ENCODE measurements around the gene GART. TPM values are rescaled to one million over a fixed set of nuclear protein-coding genes. Genes with fewer than 3 reads are reported as not detected.

GART gene
- total RNA-seq, 1 experiment from 2014 or later: 132 TPM

DNA sequence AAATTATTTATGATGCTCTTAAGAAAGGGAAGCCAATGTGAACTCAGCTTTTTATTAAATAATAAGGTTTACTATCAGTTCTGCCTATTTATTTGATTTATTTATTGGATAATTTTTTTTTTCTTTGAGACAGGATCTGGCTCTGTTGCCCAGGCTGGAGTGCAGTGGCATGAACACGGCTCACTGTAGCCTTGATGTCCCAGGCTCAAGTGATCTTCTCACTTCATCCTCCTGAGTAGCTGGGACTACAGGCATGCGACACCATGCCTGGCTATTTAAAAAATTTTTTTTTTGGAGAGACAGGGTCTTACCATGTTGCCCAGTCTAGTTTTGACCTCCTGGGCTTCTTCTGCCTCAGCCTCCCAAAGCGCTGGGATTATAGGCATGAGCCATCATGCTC lies 29.4 kb downstream of the GART start:
- ATAC-seq (no peak), DNase-seq (ENCODE audit: low read depth, low spot score) (no peak)
- TF ChIP-seq, protein P1, sequence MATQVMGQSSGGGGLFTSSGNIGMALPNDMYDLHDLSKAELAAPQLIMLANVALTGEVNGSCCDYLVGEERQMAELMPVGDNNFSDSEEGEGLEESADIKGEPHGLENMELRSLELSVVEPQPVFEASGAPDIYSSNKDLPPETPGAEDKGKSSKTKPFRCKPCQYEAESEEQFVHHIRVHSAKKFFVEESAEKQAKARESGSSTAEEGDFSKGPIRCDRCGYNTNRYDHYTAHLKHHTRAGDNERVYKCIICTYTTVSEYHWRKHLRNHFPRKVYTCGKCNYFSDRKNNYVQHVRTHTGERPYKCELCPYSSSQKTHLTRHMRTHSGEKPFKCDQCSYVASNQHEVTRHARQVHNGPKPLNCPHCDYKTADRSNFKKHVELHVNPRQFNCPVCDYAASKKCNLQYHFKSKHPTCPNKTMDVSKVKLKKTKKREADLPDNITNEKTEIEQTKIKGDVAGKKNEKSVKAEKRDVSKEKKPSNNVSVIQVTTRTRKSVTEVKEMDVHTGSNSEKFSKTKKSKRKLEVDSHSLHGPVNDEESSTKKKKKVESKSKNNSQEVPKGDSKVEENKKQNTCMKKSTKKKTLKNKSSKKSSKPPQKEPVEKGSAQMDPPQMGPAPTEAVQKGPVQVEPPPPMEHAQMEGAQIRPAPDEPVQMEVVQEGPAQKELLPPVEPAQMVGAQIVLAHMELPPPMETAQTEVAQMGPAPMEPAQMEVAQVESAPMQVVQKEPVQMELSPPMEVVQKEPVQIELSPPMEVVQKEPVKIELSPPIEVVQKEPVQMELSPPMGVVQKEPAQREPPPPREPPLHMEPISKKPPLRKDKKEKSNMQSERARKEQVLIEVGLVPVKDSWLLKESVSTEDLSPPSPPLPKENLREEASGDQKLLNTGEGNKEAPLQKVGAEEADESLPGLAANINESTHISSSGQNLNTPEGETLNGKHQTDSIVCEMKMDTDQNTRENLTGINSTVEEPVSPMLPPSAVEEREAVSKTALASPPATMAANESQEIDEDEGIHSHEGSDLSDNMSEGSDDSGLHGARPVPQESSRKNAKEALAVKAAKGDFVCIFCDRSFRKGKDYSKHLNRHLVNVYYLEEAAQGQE (IDR thresholded peaks at IDR 0.05; ENCODE audit: insufficient read depth in 1 of 2, low read depth in 2 of 2, low read length in 1 of 2): no peak
- no peak for TF ChIP-seq TCF7L2 (IDR thresholded peaks at IDR 0.05; ENCODE audit: low read depth, low read length)
- TF ChIP-seq SIN3A (IDR thresholded peaks at IDR 0.05; ENCODE audit: borderline replicate concordance, insufficient read depth, low read depth, low read length): no peak
- no peak for TF ChIP-seq POLR2AphosphoS5 (IDR thresholded peaks at IDR 0.05; ENCODE audit: low read depth, low read length)
- TF ChIP-seq, protein P2, sequence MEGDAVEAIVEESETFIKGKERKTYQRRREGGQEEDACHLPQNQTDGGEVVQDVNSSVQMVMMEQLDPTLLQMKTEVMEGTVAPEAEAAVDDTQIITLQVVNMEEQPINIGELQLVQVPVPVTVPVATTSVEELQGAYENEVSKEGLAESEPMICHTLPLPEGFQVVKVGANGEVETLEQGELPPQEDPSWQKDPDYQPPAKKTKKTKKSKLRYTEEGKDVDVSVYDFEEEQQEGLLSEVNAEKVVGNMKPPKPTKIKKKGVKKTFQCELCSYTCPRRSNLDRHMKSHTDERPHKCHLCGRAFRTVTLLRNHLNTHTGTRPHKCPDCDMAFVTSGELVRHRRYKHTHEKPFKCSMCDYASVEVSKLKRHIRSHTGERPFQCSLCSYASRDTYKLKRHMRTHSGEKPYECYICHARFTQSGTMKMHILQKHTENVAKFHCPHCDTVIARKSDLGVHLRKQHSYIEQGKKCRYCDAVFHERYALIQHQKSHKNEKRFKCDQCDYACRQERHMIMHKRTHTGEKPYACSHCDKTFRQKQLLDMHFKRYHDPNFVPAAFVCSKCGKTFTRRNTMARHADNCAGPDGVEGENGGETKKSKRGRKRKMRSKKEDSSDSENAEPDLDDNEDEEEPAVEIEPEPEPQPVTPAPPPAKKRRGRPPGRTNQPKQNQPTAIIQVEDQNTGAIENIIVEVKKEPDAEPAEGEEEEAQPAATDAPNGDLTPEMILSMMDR (IDR thresholded peaks at IDR 0.05): no peak
- CTCF ChIA-PET: no interaction called here
- Histone ChIP-seq H3K27ac (ENCODE audit: low read length) (no peak overlapping the region), H3K9me3 (ENCODE audit: control insufficient read depth, insufficient read depth, low read depth, low read length) (no peaks in the 10 kb centered on the region), H3K4me1 (ENCODE audit: control insufficient read depth, insufficient read depth, low read length) (no peaks in the 10 kb centered on the region), H3K36me3 (ENCODE audit: control insufficient read depth, insufficient read depth, low read length) (peaks cover 24% of the 10 kb centered on the region), H3K27me3 (ENCODE audit: control insufficient read depth, insufficient read depth, low read length) (no peaks in the 10 kb centered on the region), H3K4me3 (ENCODE audit: low read depth in 2 of 2, low read length in 2 of 2) (no peak overlapping the region)
- intact Hi-C loops (cut with micrococcal nuclease; ENCODE audit: unreplicated experiment) (no loop called here), in situ Hi-C loops (cut with HindIII; ENCODE audit: low pct_unique_long_range_greater_than_20kb, low sequenced_read_pairs) (no loop called here)
- BruUV-seq (replicated peaks): no TSS peak
- POLR2A ChIA-PET: no interaction called here

DNA sequence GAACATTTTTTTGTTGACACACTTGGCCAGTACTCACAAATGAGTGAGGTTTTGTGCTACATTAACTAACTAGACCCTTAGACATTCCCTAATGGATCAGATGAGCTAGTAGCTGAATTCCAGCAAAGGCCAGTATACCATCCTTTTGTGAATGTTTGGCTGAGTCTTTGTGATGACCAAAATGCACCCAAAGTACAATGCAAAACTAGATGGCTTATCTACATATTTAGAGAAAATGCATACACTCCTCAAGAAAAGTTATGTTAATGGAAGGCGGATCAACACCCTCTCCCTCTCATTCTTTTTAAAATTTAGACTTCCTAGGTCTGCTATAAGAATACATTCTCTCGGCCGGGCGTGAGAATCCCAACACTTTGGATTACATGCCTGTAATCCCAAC lies 30.3 kb downstream of the GART start:
- intact Hi-C loops (cut with micrococcal nuclease; ENCODE audit: unreplicated experiment): no loop called here
- H3K27ac ChIP-seq (ENCODE audit: low read length): no peak overlapping the region
- ChIA-PET CTCF (no interaction called here), POLR2A (no interaction called here)
- no peak overlapping the region for H3K4me3 ChIP-seq (ENCODE audit: low read depth in 2 of 2, low read length in 2 of 2)
- no peaks in the 10 kb centered on the region for H3K27me3 ChIP-seq (ENCODE audit: control insufficient read depth, insufficient read depth, low read length)
- ATAC-seq: no peak
- H3K9me3 ChIP-seq (ENCODE audit: control insufficient read depth, insufficient read depth, low read depth, low read length): no peaks in the 10 kb centered on the region
- H3K36me3 ChIP-seq (ENCODE audit: control insufficient read depth, insufficient read depth, low read length): peaks cover 17% of the 10 kb centered on the region
- TF ChIP-seq TCF7L2 (IDR thresholded peaks at IDR 0.05; ENCODE audit: low read depth, low read length): no peak
- TF ChIP-seq SIN3A (IDR thresholded peaks at IDR 0.05; ENCODE audit: borderline replicate concordance, insufficient read depth, low read depth, low read length): no peak
- TF ChIP-seq, protein P2 (IDR thresholded peaks at IDR 0.05): no peak
- TF ChIP-seq, protein P1 (IDR thresholded peaks at IDR 0.05; ENCODE audit: insufficient read depth in 1 of 2, low read depth in 2 of 2, low read length in 1 of 2): no peak
- TF ChIP-seq POLR2AphosphoS5 (IDR thresholded peaks at IDR 0.05; ENCODE audit: low read depth, low read length): no peak
- in situ Hi-C loops (cut with HindIII; ENCODE audit: low pct_unique_long_range_greater_than_20kb, low sequenced_read_pairs): no loop called here
- BruUV-seq (replicated peaks): no TSS peak
- H3K4me1 ChIP-seq (ENCODE audit: control insufficient read depth, insufficient read depth, low read length): no peaks in the 10 kb centered on the region
- no peak for DNase-seq (ENCODE audit: low read depth, low spot score)

Measured in Panc1 (cell line).